HL-60/S4 (cell line): Measurements from ENCODE around the gene PCNX4.
"Not testable (repeated sequence)": the region's sequence is repeated elsewhere in the genome, so short reads cannot be mapped to it uniquely, and the experiment has no call there.

Experiments
- in situ Hi-C: fragments of 300-500 bp; cut with MboI; formaldehyde crosslinking; loops from 2 replicates; pipeline ENCODE4 v1.14.3; 2022; ENCODE audit warnings: low sequenced_read_pairs

PCNX4 gene

GRCh38 chr14:60091550-60092525 is at the start of gene PCNX4:
TSS of gene PCNX4 (plus strand) at chr14:60091923. CDS start at chr14:60107639, 15,716 bp downstream.
- in situ Hi-C loops = no loop called here

- in situ Hi-C loops = not testable (repeated sequence)
These were observed 43.7 kb upstream of the PCNX4 start for GRCh38 chr14:60047976-60048375.

GRCh38 chr14:60051721-60052221 is 40.0 kb upstream of the PCNX4 start:
- in situ Hi-C loops = loop anchor here (25.0 kb wide), 1 partner anchor 511 kb away; no protein-coding TSS in a partner anchor

GRCh38 chr14:60058087-60058486 is 33.6 kb upstream of the PCNX4 start:
- in situ Hi-C loops = loop anchor here (25.0 kb wide), 1 partner anchor 504 kb away; no protein-coding TSS in a partner anchor

- in situ Hi-C loops = loop anchor here (10.0 to 25.0 kb wide), 2 partner anchors 103 to 501 kb away; partner anchors contain the start of gene DHRS7
These were observed 30.4 kb upstream of the PCNX4 start for GRCh38 chr14:60061371-60061770.

GRCh38 chr14:60064491-60065072 is 27.1 kb upstream of the PCNX4 start:
- in situ Hi-C loops = loop anchor here (10.0 to 25.0 kb wide), 2 partner anchors 100 to 498 kb away; partner anchors contain the start of gene DHRS7

- in situ Hi-C loops = loop anchor here (10.0 to 25.0 kb wide), 2 partner anchors 97 to 494 kb away; partner anchors contain the start of gene DHRS7
These were observed 23.8 kb upstream of the PCNX4 start for GRCh38 chr14:60067882-60068281.

- in situ Hi-C loops = no loop called here
These were observed 12.0 kb upstream of the PCNX4 start for GRCh38 chr14:60079723-60080122.

- in situ Hi-C loops = no loop called here
These were observed 6.6 kb upstream of the PCNX4 start for GRCh38 chr14:60085085-60085484.

GRCh38 chr14:60085693-60086092 is 6.0 kb upstream of the PCNX4 start:
- in situ Hi-C loops = no loop called here

GRCh38 chr14:60087668-60088067 is 4.1 kb upstream of the PCNX4 start:
- in situ Hi-C loops = no loop called here

GRCh38 chr14:60089221-60089620 is 2.5 kb upstream of the PCNX4 start:
- in situ Hi-C loops = no loop called here

GRCh38 chr14:60090864-60091519 is 731 bp upstream of the PCNX4 start:
- in situ Hi-C loops = no loop called here

GRCh38 chr14:60092526-60092920 is 800 bp downstream of the PCNX4 start:
- in situ Hi-C loops = no loop called here

- in situ Hi-C loops = no loop called here
These were observed 1.4 kb downstream of the PCNX4 start for GRCh38 chr14:60093080-60093479.

GRCh38 chr14:60093606-60094005 is 1.9 kb downstream of the PCNX4 start:
- in situ Hi-C loops = no loop called here

GRCh38 chr14:60094306-60094897 is 2.7 kb downstream of the PCNX4 start:
- in situ Hi-C loops = no loop called here

GRCh38 chr14:60095231-60095630 is 3.5 kb downstream of the PCNX4 start:
- in situ Hi-C loops = no loop called here

GRCh38 chr14:60095781-60096450 is 4.2 kb downstream of the PCNX4 start:
- in situ Hi-C loops = no loop called here

GRCh38 chr14:60097974-60098373 is 6.3 kb downstream of the PCNX4 start:
- in situ Hi-C loops = no loop called here
